ENCODE results near the gene DNM1L.

DNA sequence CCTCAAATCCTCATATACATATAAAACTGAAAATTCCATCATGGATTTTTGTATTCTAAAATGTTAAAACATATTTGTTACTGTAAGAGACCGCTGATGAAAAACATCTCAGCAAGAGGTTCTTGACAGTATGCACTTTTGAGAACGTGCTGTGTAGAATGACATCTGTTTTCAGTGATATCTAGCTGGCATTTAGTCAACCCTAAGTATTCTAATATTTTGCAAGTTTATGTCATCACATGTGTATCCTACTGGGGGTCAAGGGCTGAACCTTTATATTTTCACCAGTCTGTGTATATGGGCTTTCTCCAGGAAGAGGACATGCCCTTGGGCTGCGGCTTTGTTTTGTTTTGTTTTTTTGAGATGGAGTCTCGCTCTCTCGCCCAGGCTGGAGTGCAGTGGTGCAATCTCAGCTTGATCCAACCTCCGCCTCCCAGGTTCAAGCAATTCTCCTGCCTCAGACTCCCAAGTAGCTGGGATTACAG lies 98.6 kb downstream of the DNM1L start:
- TF ChIP-seq, protein P1, sequence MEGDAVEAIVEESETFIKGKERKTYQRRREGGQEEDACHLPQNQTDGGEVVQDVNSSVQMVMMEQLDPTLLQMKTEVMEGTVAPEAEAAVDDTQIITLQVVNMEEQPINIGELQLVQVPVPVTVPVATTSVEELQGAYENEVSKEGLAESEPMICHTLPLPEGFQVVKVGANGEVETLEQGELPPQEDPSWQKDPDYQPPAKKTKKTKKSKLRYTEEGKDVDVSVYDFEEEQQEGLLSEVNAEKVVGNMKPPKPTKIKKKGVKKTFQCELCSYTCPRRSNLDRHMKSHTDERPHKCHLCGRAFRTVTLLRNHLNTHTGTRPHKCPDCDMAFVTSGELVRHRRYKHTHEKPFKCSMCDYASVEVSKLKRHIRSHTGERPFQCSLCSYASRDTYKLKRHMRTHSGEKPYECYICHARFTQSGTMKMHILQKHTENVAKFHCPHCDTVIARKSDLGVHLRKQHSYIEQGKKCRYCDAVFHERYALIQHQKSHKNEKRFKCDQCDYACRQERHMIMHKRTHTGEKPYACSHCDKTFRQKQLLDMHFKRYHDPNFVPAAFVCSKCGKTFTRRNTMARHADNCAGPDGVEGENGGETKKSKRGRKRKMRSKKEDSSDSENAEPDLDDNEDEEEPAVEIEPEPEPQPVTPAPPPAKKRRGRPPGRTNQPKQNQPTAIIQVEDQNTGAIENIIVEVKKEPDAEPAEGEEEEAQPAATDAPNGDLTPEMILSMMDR (conservative IDR thresholded peaks at IDR 0.05), result no peak
- TF ChIP-seq EZH2 (IDR thresholded peaks at IDR 0.05; ENCODE audit: low read depth), result no peak

Measured in PC-9 (cell line).